Stomach (tissue), 9 donors: ENCODE measurements around the gene MIGA2. TPM values are rescaled to one million over a fixed set of nuclear protein-coding genes. Genes with fewer than 3 reads are reported as not detected.

Experiments used
- DNase-seq, 2 donors: peaks; one replicate each; pipeline versions ENCODE4 v3.0.0 to v3.0.0-alpha.2; 2013 to 2019
- H3K27ac ChIP-seq, 5 donors: fragments of 200-600 bp in 4 of 5; sonication (generic) in 4 of 5; one replicate each; pipeline ENCODE4 v1.5.1; 2013 to 2019; ENCODE audit warnings: mild to moderate bottlenecking in 1 of 5, moderate library complexity in 1 of 5
- H3K27me3 ChIP-seq, 3 donors: fragments of 200-600 bp; sonication (generic); one replicate each; pipeline ENCODE4 v1.5.1; 2017 to 2019; ENCODE audit warnings: mixed run types in 1 of 3
- H3K36me3 ChIP-seq, 4 donors: fragments of 200-600 bp; sonication (generic); 1 replicate in 3 of 4; 2 replicates in 1 of 4; pipeline ENCODE4 v1.5.1; 2016 to 2019
- H3K4me1 ChIP-seq, 4 donors: fragments of 200-600 bp; sonication (generic); one replicate each; pipeline ENCODE4 v1.5.1; 2016 to 2019
- H3K4me3 ChIP-seq, 4 donors: fragments of 200-600 bp; sonication (generic) in 3 of 4; one replicate each; pipeline ENCODE4 v1.5.1; 2016 to 2019; ENCODE audit warnings: mild to moderate bottlenecking in 1 of 4
- H3K9me3 ChIP-seq, 4 donors: fragments of 200-600 bp; sonication (generic); one replicate each; pipeline ENCODE4 v1.5.1; 2016 to 2019
- EP300 ChIP-seq: sonication (generic); formaldehyde crosslinking; IDR thresholded peaks from one replicate; pipeline ENCODE4 v1.6.1; 2017; ENCODE audit warnings: antibody characterized with exemption
- POLR2A ChIP-seq, 4 donors: fragments of 450-650 bp; IDR thresholded peaks; one replicate each; pipeline ENCODE4 v1.6.1; 2016; ENCODE audit warnings: antibody characterized with exemption in 4 of 4, control low read depth in 2 of 4, mild to moderate bottlenecking in 1 of 4, moderate library complexity in 1 of 4
- POLR2AphosphoS5 ChIP-seq, 3 donors: sonication (generic); formaldehyde crosslinking; IDR thresholded peaks; one replicate each; pipeline ENCODE4 v1.6.1; 2016; ENCODE audit warnings: antibody characterized with exemption in 3 of 3
- WGBS, 5 donors: extraction: QIAGEN DNeasy Blood & Tissue Kit in 3 of 5; methylation state at CpG; one replicate each; pipeline versions ENCODE4 v1.1.5 to v1.1.7; 2013 to 2018; 5-methylcytosine and 5-hydroxymethylcytosine counted together
- intact Hi-C: fragments of 100-400 bp; cut with DNase I; formaldehyde crosslinking; loops from one replicate; pipeline ENCODE4 v1.15.1; 2023; ENCODE audit warnings: low total_unique reads
- polyA plus RNA-seq, 3 donors: library from polyadenylated mRNA; stranded (reverse); fragments of 200-250 nt; gene quantifications; one replicate each; pipeline ENCODE4 v1.2.3, GENCODE V29; 2013
- total RNA-seq, 5 donors: library from RNA; depleted of rRNA; stranded (reverse); fragments of >200 nt; gene quantifications; one replicate each; pipeline versions ENCODE4 v1.1.0 to v1.2.3, GENCODE V29; 2014 to 2016
- TF ChIP-seq, protein P1 (sequence below), 7 experiments: fragments of 450-650 bp in 4 of 7; fragments of 200-600 bp in 3 of 7; sonication (generic) in 3 of 7; IDR thresholded peaks; one replicate each; pipeline ENCODE4 v1.5.1; 2016 to 2019; ENCODE audit warnings: antibody characterized with exemption in 7 of 7, control low read depth in 2 of 7, mild to moderate bottlenecking in 1 of 7
- donor health status: healthy with polysubstance abuse.
- donor health status: Bipolar disorder and iron deficiency.
- donor health status: healthy.

Gene MIGA2
- total and polyA plus RNA-seq, 8 donors = 9.0 to 175 (median 39.5) TPM

- TF ChIP-seq POLR2AphosphoS5 (IDR thresholded peaks at IDR 0.05) = no peak
- no peak for TF ChIP-seq POLR2A (IDR thresholded peaks at IDR 0.05)
- no peak for TF ChIP-seq EP300
- TF ChIP-seq, protein P1, sequence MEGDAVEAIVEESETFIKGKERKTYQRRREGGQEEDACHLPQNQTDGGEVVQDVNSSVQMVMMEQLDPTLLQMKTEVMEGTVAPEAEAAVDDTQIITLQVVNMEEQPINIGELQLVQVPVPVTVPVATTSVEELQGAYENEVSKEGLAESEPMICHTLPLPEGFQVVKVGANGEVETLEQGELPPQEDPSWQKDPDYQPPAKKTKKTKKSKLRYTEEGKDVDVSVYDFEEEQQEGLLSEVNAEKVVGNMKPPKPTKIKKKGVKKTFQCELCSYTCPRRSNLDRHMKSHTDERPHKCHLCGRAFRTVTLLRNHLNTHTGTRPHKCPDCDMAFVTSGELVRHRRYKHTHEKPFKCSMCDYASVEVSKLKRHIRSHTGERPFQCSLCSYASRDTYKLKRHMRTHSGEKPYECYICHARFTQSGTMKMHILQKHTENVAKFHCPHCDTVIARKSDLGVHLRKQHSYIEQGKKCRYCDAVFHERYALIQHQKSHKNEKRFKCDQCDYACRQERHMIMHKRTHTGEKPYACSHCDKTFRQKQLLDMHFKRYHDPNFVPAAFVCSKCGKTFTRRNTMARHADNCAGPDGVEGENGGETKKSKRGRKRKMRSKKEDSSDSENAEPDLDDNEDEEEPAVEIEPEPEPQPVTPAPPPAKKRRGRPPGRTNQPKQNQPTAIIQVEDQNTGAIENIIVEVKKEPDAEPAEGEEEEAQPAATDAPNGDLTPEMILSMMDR (IDR thresholded peaks at IDR 0.05) = no peak
- Histone ChIP-seq H3K36me3 (peaks cover 64 to 95% (median 90%) of the 10 kb centered on the region in 4 donors), H3K27me3 (no peaks in the 10 kb centered on the region), H3K4me1 (peaks cover 0 to 2% (median 2%) of the 10 kb centered on the region in 4 donors), H3K4me3 (no peak overlapping the region), H3K27ac (no peak overlapping the region), H3K9me3 (no peaks in the 10 kb centered on the region)
- no peak for DNase-seq
- intact Hi-C loops = no loop called here
- 81 to 100% (median 93%) methylated on average over 4 to 9 of the region's 9 CpGs for WGBS, 5 donors
These were observed 26.6 kb downstream of the MIGA2 start for GRCh38 chr9:129063061-129063460.

GRCh38 chr9:129064499-129064908 lies 28.1 kb downstream of the MIGA2 start:
- H3K9me3 ChIP-seq = no peaks in the 10 kb centered on the region
- intact Hi-C loops = no loop called here
- H3K36me3 ChIP-seq = peaks cover 70 to 97% (median 92%) of the 10 kb centered on the region in 4 donors
- TF ChIP-seq, protein P1 (IDR thresholded peaks at IDR 0.05) = no peak
- TF ChIP-seq EP300 (no peak), POLR2AphosphoS5 (IDR thresholded peaks at IDR 0.05) (no peak), POLR2A (IDR thresholded peaks at IDR 0.05) (no peak)
- no peak overlapping the region for H3K27ac ChIP-seq
- H3K4me3 ChIP-seq = no peak overlapping the region
- WGBS, 5 donors = 92 to 97% (median 96%) methylated on average over 8 of the region's 8 CpGs
- no peak for DNase-seq
- peaks cover 10 to 17% (median 16%) of the 10 kb centered on the region in 4 donors for H3K4me1 ChIP-seq
- H3K27me3 ChIP-seq = no peaks in the 10 kb centered on the region

DNA sequence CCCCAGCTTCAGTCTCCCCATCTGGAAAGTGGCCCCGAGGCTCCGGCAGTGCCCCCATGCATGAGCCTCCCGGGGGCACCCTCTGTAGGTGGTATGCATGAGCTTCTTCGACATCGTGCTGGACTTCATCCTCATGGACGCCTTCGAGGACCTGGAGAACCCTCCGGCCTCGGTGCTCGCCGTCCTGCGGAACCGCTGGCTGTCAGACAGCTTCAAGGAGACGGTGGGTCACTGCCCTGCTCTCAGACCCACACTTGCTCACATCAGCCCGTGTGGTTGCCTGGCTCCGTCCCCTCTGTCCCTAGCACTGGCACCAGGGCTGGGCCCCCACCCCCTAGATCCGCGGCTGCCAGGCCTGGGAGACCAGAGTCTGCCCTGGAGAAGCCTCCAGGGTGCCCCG lies 31.7 kb downstream of the MIGA2 start:
- no peak for DNase-seq
- 80 to 95% (median 93%) methylated on average over 13 to 19 of the region's 19 CpGs for whole genome bisulfite sequencing, 5 donors
- Histone ChIP-seq H3K27me3 (no peaks in the 10 kb centered on the region), H3K4me1 (peaks cover 20 to 43% (median 35%) of the 10 kb centered on the region in 4 donors), H3K27ac (peak overlapping the region in 4 of 5 donors; percentile 81 to 88 (median 84)), H3K36me3 (peaks cover 39 to 83% (median 78%) of the 10 kb centered on the region in 4 donors), H3K4me3 (no peak overlapping the region), H3K9me3 (no peaks in the 10 kb centered on the region)
- intact Hi-C loops = no loop called here
- TF ChIP-seq POLR2A (IDR thresholded peaks at IDR 0.05) = no peak
- no peak for TF ChIP-seq EP300
- TF ChIP-seq, protein P1 (IDR thresholded peaks at IDR 0.05) = no peak
- TF ChIP-seq POLR2AphosphoS5 (IDR thresholded peaks at IDR 0.05) = no peak

- peak; percentile 92 to 94 for DNase-seq
- Histone ChIP-seq H3K27ac (peak overlapping the region; percentile 81 to 93 (median 85)), H3K36me3 (peaks cover 31 to 72% (median 68%) of the 10 kb centered on the region in 4 donors)
These were observed 32.8 kb downstream of the MIGA2 start for GRCh38 chr9:129068990-129069861.

More at GRCh38 chr9:129068990-129069861, 32.8 kb downstream of the MIGA2 start:
- no peaks in the 10 kb centered on the region for H3K27me3 ChIP-seq
- H3K9me3 ChIP-seq = no peaks in the 10 kb centered on the region
- intact Hi-C loops = no loop called here
- TF ChIP-seq, protein P1 (IDR thresholded peaks at IDR 0.05) = peak in 2 of 7 experiments; percentile 17 to 35
- TF ChIP-seq POLR2A (IDR thresholded peaks at IDR 0.05) = no peak
- TF ChIP-seq POLR2AphosphoS5 (IDR thresholded peaks at IDR 0.05) = peak; percentile 44 to 87 (median 81)
- peak overlapping the region in 1 of 4 donors; percentile 1 for H3K4me3 ChIP-seq
- H3K4me1 ChIP-seq = peaks cover 20 to 43% (median 35%) of the 10 kb centered on the region in 4 donors
- WGBS, 5 donors = 31 to 59% (median 41%) methylated on average over 11 to 31 of the region's 31 CpGs
